SH-SY5Y (cell line): ENCODE results near the gene THSD7A.

ENCODE experiments used
- GATA2 ChIP-seq: IDR thresholded peaks from 2 replicates; pipeline ENCODE4 v1.6.1; 2011; ENCODE audit warnings: mild to moderate bottlenecking, low read depth, low read length
- GATA3 ChIP-seq: IDR thresholded peaks from 2 replicates; pipeline ENCODE4 v1.6.1; 2011; ENCODE audit warnings: low read depth, mild to moderate bottlenecking, low read length, moderate library complexity

DNA sequence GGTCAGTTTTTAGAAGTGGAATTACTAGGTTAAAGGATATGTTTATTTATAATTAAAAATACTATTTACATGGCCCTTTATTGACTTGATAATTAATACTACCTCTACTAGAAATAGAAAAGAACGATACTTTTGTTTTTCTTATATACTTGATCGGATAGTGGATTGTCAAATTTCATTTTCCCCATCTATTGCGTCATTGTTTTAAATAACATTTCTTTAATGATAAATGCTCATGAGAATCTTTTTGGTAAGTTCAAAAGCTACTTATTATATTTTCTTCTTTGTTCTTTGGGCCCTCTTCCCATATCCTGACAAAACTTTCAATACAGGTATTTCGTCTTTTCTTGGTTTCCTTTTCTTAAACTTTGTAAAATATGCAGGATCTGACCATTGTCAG, 465.9 kb downstream of the THSD7A start:
- TF ChIP-seq GATA3 (no peak), GATA2 (no peak)
